Loucy (cell line): ENCODE results near the gene CLDN34.

Experiments
- CTCF ChIP-seq: fragments of 200-600 bp; sonication (generic); conservative IDR thresholded peaks from 2 replicates; pipeline ENCODE4 v1.5.1; 2014; ENCODE audit warnings: mild to moderate bottlenecking, antibody characterized with exemption, low read length
- EZH2phosphoT487 ChIP-seq: fragments of 200-600 bp; IDR thresholded peaks from 2 replicates; pipeline ENCODE4 v1.6.1; 2018; ENCODE audit warnings: antibody characterized with exemption, mild to moderate bottlenecking, moderate library complexity, borderline replicate concordance

- TF ChIP-seq CTCF, result no peak; the same call in 1 of the 2 replicates
- TF ChIP-seq EZH2phosphoT487, result no peak
Observed at GRCh38 chrX:10017872-10018271, 50.7 kb downstream of the CLDN34 start.
